Activated CD4-positive, alpha-beta T cell treated with anti-CD3 and anti-CD28 coated beads, Interleukin-2, amount 10 ng/mL, durations not matched to agents 7 days and 5 days (primary cell): ENCODE results near the gene PTS. TPM values are rescaled to one million over a fixed set of nuclear protein-coding genes. Genes with fewer than 3 reads are reported as not detected.
A peak's percentile ranks its signal among the peaks of the same experiment; 100 is the strongest.

Source experiments
- CTCF ChIA-PET: fragments of 350-600 bp; sonication (Branson Sonifier 250); formaldehyde crosslinking; loops from one replicate; lab custom pipeline; 2021; ENCODE audit warnings: antibody characterized with exemption; lab: Charles Lee
- POLR2A ChIA-PET: fragments of 350-600 bp; sonication (Branson Sonifier 250); formaldehyde crosslinking; loops from one replicate; lab custom pipeline; 2021; ENCODE audit warnings: antibody characterized with exemption; lab: Charles Lee
- DNase-seq: peaks from one replicate; pipeline ENCODE4 v3.0.0-alpha.2; 2020
- H3K27ac Mint-ChIP-seq: one replicate; pipeline ENCODE4 v1.8.0; 2021; ENCODE audit warnings: mild to moderate bottlenecking, moderate library complexity, mixed read lengths
- H3K27me3 Mint-ChIP-seq: one replicate; pipeline ENCODE4 v1.8.0; 2021; ENCODE audit warnings: mixed read lengths
- H3K36me3 Mint-ChIP-seq: one replicate; pipeline ENCODE4 v1.8.0; 2021; ENCODE audit warnings: low read depth, mixed read lengths
- H3K4me1 Mint-ChIP-seq: one replicate; pipeline ENCODE4 v1.8.0; 2021; ENCODE audit warnings: mixed read lengths
- H3K4me3 Mint-ChIP-seq: one replicate; pipeline ENCODE4 v1.8.0; 2021; ENCODE audit warnings: mild to moderate bottlenecking, moderate library complexity, mixed read lengths
- H3K9me3 Mint-ChIP-seq: one replicate; pipeline ENCODE4 v1.8.0; 2021; ENCODE audit warnings: mixed read lengths
- total RNA-seq, 2 experiments: library from RNA; stranded (reverse); gene quantifications; one replicate each; pipeline ENCODE4 v1.2.3, GENCODE V29; 2021

The PTS gene
- total RNA-seq, 2 experiments from 2014 or later, result 18.6 to 19.8 TPM

GRCh38 chr11:112223754-112224532 is 2.3 kb upstream of the PTS start:
- ChIA-PET POLR2A (no interaction called here), CTCF (interaction anchor here (4.5 kb wide), 1 partner anchor 56 kb away, joined by 33 read pairs; no protein-coding TSS in a partner anchor)
- H3K36me3 Mint-ChIP-seq, result peaks cover 12% of the 10 kb centered on the region
- no peak for DNase-seq
- peaks cover 7% of the 10 kb centered on the region for H3K27me3 Mint-ChIP-seq
- no peak overlapping the region for H3K27ac Mint-ChIP-seq
- H3K4me1 Mint-ChIP-seq, result peaks cover 36% of the 10 kb centered on the region
- H3K9me3 Mint-ChIP-seq, result no peaks in the 10 kb centered on the region
- no peak overlapping the region for H3K4me3 Mint-ChIP-seq

- POLR2A ChIA-PET, result no interaction called here
- Mint-ChIP-seq H3K9me3 (no peaks in the 10 kb centered on the region), H3K4me1 (peaks cover 30% of the 10 kb centered on the region), H3K36me3 (peaks cover 29% of the 10 kb centered on the region), H3K27me3 (peaks cover 7% of the 10 kb centered on the region), H3K27ac (peak overlapping the region; percentile 98), H3K4me3 (peak overlapping the region; percentile 82)
- CTCF ChIA-PET, result no interaction called here
- no peak for DNase-seq
These were observed 521 bp upstream of the PTS start for GRCh38 chr11:112225753-112226061.

- no peak for DNase-seq
- peaks cover 7% of the 10 kb centered on the region for H3K27me3 Mint-ChIP-seq
- ChIA-PET POLR2A (no interaction called here), CTCF (interaction anchor here (0.6 to 1.1 kb wide), 3 partner anchors 48 to 304 kb away, joined by 3 to 10 read pairs (median 3); no protein-coding TSS in a partner anchor)
- no peaks in the 10 kb centered on the region for H3K9me3 Mint-ChIP-seq
- peaks cover 32% of the 10 kb centered on the region for H3K36me3 Mint-ChIP-seq
- peaks cover 30% of the 10 kb centered on the region for H3K4me1 Mint-ChIP-seq
- peak overlapping the region; percentile 98 for H3K27ac Mint-ChIP-seq
- peak overlapping the region; percentile 82 for H3K4me3 Mint-ChIP-seq
These were observed 688 bp downstream of the PTS start for GRCh38 chr11:112226831-112227401.

- no peak for DNase-seq
- POLR2A ChIA-PET, result no interaction called here
- Mint-ChIP-seq H3K9me3 (no peaks in the 10 kb centered on the region), H3K27me3 (peaks cover 7% of the 10 kb centered on the region), H3K4me1 (peaks cover 30% of the 10 kb centered on the region), H3K36me3 (peaks cover 36% of the 10 kb centered on the region), H3K4me3 (peak overlapping the region; percentile 82), H3K27ac (peak overlapping the region; percentile 98)
- CTCF ChIA-PET, result interaction anchor here (0.5 to 1.1 kb wide), 3 partner anchors 47 to 304 kb away, joined by 3 to 4 read pairs (median 3); no protein-coding TSS in a partner anchor
These were observed 1.2 kb downstream of the PTS start for GRCh38 chr11:112227471-112227870.

- ChIA-PET POLR2A (no interaction called here), CTCF (interaction anchor here (0.7 kb wide), 1 partner anchor 1075 kb away, joined by 6 read pairs; no protein-coding TSS in a partner anchor)
- Mint-ChIP-seq H3K9me3 (no peaks in the 10 kb centered on the region), H3K4me1 (peaks cover 30% of the 10 kb centered on the region), H3K36me3 (peaks cover 40% of the 10 kb centered on the region), H3K4me3 (no peak overlapping the region), H3K27ac (no peak overlapping the region), H3K27me3 (peaks cover 7% of the 10 kb centered on the region)
- DNase-seq, result no peak
These were observed 2.5 kb downstream of the PTS start for GRCh38 chr11:112228706-112229105.

GRCh38 chr11:112229159-112229558 is 2.9 kb downstream of the PTS start:
- POLR2A ChIA-PET, result no interaction called here
- Mint-ChIP-seq H3K4me3 (no peak overlapping the region), H3K4me1 (peaks cover 30% of the 10 kb centered on the region), H3K27ac (no peak overlapping the region), H3K9me3 (no peaks in the 10 kb centered on the region), H3K27me3 (peaks cover 4% of the 10 kb centered on the region), H3K36me3 (peaks cover 40% of the 10 kb centered on the region)
- CTCF ChIA-PET, result interaction anchor here (0.7 kb wide), 1 partner anchor 1075 kb away, joined by 6 read pairs; no protein-coding TSS in a partner anchor
- no peak for DNase-seq

- no peak overlapping the region for H3K4me3 Mint-ChIP-seq
- H3K27ac Mint-ChIP-seq, result no peak overlapping the region
- no peaks in the 10 kb centered on the region for H3K27me3 Mint-ChIP-seq
- H3K9me3 Mint-ChIP-seq, result no peaks in the 10 kb centered on the region
- ChIA-PET POLR2A (no interaction called here), CTCF (interaction anchor here (0.7 kb wide), 1 partner anchor 761 kb away, joined by 3 read pairs; no protein-coding TSS in a partner anchor)
- peaks cover 30% of the 10 kb centered on the region for H3K4me1 Mint-ChIP-seq
- no peak for DNase-seq
- peaks cover 44% of the 10 kb centered on the region for H3K36me3 Mint-ChIP-seq
These were observed 3.7 kb downstream of the PTS start for GRCh38 chr11:112229746-112230433.

- POLR2A ChIA-PET, result no interaction called here
- H3K9me3 Mint-ChIP-seq, result no peaks in the 10 kb centered on the region
- no peak for DNase-seq
- H3K27ac Mint-ChIP-seq, result no peak overlapping the region
- CTCF ChIA-PET, result no interaction called here
- H3K36me3 Mint-ChIP-seq, result peaks cover 57% of the 10 kb centered on the region
- H3K27me3 Mint-ChIP-seq, result no peaks in the 10 kb centered on the region
- H3K4me1 Mint-ChIP-seq, result peaks cover 21% of the 10 kb centered on the region
- no peak overlapping the region for H3K4me3 Mint-ChIP-seq
These were observed 5.7 kb downstream of the PTS start for GRCh38 chr11:112231952-112232351.

GRCh38 chr11:112235750-112236390 is 9.6 kb downstream of the PTS start:
- Mint-ChIP-seq H3K4me3 (no peak overlapping the region), H3K4me1 (no peaks in the 10 kb centered on the region), H3K9me3 (no peaks in the 10 kb centered on the region), H3K27me3 (no peaks in the 10 kb centered on the region), H3K27ac (no peak overlapping the region), H3K36me3 (peaks cover 43% of the 10 kb centered on the region)
- DNase-seq, result no peak
- ChIA-PET POLR2A (no interaction called here), CTCF (interaction anchor here (1.7 kb wide), 1 partner anchor 44 kb away, joined by 18 read pairs; no protein-coding TSS in a partner anchor)

GRCh38 chr11:112237451-112237850 is 11.2 kb downstream of the PTS start:
- Mint-ChIP-seq H3K36me3 (peaks cover 36% of the 10 kb centered on the region), H3K9me3 (no peaks in the 10 kb centered on the region), H3K4me1 (no peaks in the 10 kb centered on the region), H3K4me3 (no peak overlapping the region), H3K27ac (no peak overlapping the region), H3K27me3 (no peaks in the 10 kb centered on the region)
- CTCF ChIA-PET, result interaction anchor here (1.5 to 1.7 kb wide), 2 partner anchors 18 to 42 kb away, joined by 3 to 18 read pairs; no protein-coding TSS in a partner anchor
- POLR2A ChIA-PET, result no interaction called here
- DNase-seq, result no peak

GRCh38 chr11:112238041-112238440 is 11.8 kb downstream of the PTS start:
- no peak overlapping the region for H3K27ac Mint-ChIP-seq
- H3K4me3 Mint-ChIP-seq, result no peak overlapping the region
- ChIA-PET POLR2A (no interaction called here), CTCF (interaction anchor here (1.5 kb wide), 1 partner anchor 17 kb away, joined by 3 read pairs; no protein-coding TSS in a partner anchor)
- H3K27me3 Mint-ChIP-seq, result no peaks in the 10 kb centered on the region
- H3K9me3 Mint-ChIP-seq, result no peaks in the 10 kb centered on the region
- no peaks in the 10 kb centered on the region for H3K4me1 Mint-ChIP-seq
- H3K36me3 Mint-ChIP-seq, result peaks cover 37% of the 10 kb centered on the region
- DNase-seq, result no peak

GRCh38 chr11:112241486-112241885 is 15.3 kb downstream of the PTS start:
- no peak overlapping the region for H3K4me3 Mint-ChIP-seq
- H3K4me1 Mint-ChIP-seq, result no peaks in the 10 kb centered on the region
- DNase-seq, result no peak
- no peaks in the 10 kb centered on the region for H3K9me3 Mint-ChIP-seq
- no peak overlapping the region for H3K27ac Mint-ChIP-seq
- ChIA-PET CTCF (interaction anchor here (0.6 kb wide), 1 partner anchor 58 kb away, joined by 4 read pairs; no protein-coding TSS in a partner anchor), POLR2A (no interaction called here)
- H3K27me3 Mint-ChIP-seq, result peaks cover 2% of the 10 kb centered on the region
- peaks cover 29% of the 10 kb centered on the region for H3K36me3 Mint-ChIP-seq
